NCI-H2081 (cell line): ENCODE results near the gene ANAPC2.

Experiments used
- DNase-seq, 2 experiments: peaks; one replicate each; lab custom pipeline; 2025; lab: John Stamatoyannopoulos, UW

Gene ANAPC2

GRCh38 chr9:137162505-137163364 is 25.6 kb downstream of the ANAPC2 start:
- DNase-seq = no peak

DNA sequence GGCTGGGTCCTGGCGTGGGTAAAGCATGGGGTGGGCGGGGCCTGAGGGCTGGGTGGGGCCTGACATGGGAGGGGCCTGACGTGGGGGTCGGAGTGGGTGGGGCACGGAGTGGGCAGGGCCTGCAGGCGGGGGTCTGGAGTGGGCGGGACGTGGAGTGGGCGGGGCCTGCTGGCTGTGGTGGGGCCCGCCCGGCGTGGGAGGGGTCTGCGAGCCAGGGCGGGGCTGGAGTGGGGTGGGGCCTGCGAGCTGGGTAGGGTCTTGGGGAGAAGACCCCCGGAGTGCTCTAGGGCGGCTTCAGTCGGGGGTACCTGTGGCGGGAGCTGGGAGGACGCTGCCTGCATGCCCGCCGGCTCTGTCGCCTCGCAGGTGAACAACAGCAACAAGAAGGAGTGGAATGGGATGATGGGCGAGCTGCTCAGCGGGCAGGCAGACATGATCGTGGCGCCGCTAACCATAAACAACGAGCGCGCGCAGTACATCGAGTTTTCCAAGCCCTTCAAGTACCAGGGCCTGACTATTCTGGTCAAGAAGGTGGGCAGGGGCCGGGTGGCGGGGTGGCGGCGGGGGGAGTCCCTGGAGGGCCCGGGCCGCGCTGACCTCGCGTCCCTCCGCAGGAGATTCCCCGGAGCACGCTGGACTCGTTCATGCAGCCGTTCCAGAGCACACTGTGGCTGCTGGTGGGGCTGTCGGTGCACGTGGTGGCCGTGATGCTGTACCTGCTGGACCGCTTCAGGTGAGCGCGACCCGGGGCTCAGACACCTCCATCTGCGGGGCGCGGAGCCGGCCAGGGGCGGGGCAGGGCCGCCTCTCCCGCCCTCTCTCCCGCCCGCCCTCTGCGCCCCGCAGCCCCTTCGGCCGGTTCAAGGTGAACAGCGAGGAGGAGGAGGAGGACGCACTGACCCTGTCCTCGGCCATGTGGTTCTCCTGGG is 26.5 kb downstream of the ANAPC2 start:
- no peak for DNase-seq

DNA sequence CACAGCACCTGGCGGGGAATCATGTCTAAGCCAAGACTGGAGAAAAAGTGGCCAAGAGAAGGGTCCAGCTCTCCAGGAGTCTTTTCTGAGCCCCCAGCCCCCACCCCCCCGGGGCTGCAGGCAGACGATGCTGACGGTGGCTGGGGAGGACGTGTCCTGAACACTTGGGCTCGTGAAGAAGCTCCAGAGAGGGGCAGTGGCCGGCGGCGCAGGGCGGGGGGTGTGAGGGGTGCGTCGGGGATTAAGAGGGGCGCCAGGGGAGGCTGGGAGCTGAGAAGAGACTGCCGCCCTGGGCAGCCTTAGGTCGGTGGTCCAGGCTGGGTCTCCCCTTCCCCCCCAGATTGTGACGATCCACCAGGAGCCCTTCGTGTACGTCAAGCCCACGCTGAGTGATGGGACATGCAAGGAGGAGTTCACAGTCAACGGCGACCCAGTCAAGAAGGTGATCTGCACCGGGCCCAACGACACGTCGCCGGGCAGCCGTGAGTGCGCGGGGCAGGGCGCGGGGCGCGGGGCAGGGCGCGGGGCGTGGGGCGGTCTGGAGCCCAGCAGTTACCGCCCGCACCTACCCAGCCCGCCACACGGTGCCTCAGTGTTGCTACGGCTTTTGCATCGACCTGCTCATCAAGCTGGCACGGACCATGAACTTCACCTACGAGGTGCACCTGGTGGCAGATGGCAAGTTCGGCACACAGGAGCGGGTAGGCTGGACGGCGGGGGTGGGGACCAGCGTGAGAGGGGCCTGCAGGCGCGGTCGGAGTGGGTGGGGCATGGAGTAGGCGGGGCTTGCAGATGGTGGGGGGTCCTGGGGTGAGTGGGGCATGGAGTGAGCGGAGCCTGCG is 27.4 kb downstream of the ANAPC2 start:
- DNase-seq = peak in 1 of 2 experiments; percentile 43

DNA sequence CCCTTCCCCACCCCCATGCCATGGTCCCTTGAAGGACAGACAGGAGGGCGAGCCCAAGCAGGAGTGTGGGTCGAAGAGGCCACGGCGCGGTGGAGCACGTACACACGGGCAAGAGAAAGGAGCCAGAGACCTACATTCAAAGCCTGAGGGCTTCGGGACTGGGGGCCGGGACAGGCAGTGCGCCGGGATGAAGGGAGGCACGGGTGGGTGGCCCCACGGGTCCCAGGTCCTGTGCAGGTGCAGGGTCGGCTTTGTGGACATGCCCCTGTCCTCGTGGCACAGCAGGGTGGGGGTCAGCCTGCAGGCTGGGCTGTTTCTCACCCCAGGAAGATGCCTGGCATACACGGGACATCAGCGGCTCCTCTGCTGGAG is 28.3 kb downstream of the ANAPC2 start:
- DNase-seq = no peak

- DNase-seq = no peak
Observed at GRCh38 chr9:137159105-137160053, 29.0 kb downstream of the ANAPC2 start.

GRCh38 chr9:137158625-137159024 is 29.7 kb downstream of the ANAPC2 start:
- peak in 1 of 2 experiments; percentile 28 for DNase-seq

- no peak for DNase-seq
Observed at GRCh38 chr9:137157618-137158415, 30.5 kb downstream of the ANAPC2 start.

GRCh38 chr9:137156567-137157375 is 31.6 kb downstream of the ANAPC2 start:
- DNase-seq = no peak

DNA sequence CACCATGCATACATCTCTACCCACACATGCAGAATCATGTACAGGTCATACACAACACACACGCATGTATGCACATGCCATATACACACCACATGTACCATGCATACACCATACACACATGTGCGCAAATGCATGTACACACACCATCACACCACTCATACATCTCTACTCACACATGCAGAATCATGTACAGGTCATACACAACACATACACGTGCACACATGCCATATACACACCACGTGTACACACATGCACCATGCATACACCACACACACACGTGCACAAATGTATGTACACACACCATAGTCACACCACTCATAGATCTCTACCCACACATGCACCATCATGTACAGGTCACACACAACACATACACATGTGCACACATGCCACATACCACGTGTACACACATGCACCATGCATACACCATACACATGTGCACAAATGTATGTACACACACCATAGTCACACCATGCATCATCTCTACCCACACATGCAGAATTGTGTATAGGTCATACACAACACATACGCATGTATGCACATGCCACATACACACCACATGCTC is 35.4 kb downstream of the ANAPC2 start:
- no peak for DNase-seq

DNA sequence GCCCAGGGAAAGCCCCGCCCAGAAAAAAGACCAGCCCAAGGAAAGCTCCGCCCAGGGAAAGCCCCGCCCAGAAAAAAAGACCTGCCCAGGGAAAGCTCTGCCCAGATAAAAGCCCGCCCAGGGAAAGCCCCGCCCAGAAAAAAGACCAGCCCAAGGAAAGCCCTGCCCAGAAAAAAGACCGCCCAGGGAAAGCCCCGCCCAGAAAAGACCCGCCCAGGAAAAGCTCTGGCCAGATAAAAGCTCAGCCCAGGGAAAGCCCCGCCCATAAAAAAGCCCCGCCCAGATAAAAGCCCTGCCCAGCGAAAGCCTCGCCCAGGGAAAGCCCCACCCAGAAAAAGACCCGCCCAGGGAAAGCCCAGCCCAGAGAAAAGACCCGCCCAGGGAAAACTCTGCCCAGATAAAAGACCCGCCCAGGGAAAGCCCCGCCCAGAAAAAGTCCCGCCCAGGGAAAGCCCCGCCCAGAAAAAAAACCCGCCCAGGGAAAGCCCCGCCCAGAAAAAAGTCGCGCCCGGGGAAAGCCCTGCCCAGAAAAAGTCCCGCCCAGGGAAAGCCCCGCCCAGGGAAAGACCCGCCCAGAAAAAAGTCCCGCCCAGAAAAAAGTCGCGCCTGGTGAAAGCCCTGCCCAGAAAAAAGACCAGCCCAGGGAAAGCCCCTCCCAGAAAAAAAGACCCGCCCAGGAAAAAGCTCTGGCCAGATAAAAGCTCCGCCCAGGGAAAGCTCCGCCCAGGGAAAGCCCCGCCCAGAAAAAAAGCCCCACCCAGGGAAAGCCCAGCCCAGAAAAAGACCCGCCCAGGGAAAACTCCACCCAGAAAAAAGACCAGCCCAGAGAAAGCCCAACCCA is 37.5 kb downstream of the ANAPC2 start:
- peak; percentile 41 to 79 for DNase-seq

DNA sequence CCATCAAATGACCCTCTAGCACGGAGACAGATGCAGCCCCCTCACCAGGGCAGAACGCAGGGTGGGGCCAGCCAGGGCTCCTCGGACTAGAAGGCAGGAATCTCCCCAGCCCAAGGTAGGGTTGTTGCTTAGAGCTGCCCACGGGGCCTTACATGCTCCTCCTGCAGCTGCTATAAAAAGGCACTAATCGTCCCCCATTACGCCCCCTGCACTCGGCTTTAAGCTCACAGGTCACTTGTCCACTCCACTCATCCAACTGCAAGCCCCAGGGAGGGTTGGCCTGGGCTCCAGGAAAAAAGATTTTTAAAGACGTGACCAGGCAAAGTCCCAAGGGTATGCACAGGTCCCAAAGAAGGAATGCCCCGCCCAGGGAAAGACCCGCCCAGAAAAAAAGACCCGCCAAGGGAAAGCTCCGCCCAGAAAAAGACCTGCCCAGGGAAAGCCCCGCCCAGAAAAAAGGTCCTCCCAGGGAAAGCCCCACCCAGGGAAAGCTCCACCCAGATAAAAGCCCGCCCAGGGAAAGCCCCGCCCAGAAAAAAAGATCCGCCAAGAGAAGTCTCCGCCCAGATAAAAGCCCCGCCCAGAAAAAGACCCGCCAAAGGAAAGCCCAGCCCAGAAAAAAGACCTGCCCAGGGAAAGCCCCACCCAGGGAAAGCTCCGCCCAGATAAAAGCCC is 38.3 kb downstream of the ANAPC2 start:
- DNase-seq = peak in 1 of 2 experiments; percentile 77

DNA sequence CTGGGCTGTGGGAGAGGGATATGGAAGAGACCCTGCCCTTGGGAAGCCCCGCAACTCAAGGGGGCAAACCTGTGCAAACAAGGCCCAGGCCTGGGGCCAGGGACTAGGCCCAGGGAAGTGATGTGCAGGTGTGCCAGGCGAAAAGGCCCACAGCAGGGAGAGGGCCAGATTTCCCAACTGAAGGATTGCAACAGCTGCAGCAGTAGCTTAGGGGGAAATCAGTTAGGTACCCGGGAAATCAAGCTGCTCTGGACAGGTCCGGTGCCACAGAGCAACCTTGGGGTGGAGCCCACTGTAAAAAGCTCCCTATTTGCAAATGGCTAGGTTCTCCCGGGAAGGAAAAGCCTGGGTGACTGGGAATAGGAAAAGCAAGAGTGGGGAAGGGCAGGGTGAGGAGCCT is 39.0 kb downstream of the ANAPC2 start:
- DNase-seq = no peak

- DNase-seq = no peak
Observed at GRCh38 chr9:137148661-137149060, 39.7 kb downstream of the ANAPC2 start.

DNA sequence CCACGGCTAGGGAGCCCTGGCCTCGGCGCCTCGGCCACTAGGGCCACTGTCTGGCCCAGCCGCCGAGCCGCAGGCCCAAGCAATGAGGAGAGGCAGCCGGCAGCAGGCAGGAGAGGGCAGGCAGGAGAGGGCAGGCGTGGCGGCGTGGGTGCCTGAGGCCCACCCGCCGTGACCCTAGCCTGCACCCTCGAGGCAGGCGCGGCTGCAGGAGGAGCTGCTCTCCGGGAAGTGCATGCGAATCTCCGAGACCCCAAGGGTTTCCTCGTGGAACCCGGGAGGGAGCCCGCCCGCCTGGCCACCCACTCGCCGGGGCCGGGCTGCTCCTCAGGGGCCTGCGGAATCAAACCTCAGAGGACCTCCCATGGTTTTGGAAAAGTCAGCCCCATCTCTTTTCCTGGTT is 40.1 kb downstream of the ANAPC2 start:
- DNase-seq = no peak

DNA sequence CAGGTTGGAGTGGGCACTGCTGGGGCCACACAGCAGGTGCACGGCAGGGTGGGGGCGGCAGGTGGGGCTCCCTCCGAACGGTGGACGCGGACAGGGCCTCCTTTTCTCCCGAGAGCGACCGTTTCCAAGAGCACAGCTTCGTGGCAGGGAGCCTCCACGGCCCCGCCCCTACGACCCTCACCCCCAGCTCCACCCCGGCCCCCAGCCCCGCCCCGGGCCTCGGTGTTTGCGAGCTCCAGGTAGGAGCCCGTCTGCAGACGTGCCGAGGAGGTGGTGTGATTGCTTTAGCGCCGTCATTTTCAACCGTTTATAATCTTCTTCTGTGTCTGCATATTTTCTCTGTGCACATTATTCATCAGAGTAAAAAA is 40.6 kb downstream of the ANAPC2 start:
- no peak for DNase-seq

DNA sequence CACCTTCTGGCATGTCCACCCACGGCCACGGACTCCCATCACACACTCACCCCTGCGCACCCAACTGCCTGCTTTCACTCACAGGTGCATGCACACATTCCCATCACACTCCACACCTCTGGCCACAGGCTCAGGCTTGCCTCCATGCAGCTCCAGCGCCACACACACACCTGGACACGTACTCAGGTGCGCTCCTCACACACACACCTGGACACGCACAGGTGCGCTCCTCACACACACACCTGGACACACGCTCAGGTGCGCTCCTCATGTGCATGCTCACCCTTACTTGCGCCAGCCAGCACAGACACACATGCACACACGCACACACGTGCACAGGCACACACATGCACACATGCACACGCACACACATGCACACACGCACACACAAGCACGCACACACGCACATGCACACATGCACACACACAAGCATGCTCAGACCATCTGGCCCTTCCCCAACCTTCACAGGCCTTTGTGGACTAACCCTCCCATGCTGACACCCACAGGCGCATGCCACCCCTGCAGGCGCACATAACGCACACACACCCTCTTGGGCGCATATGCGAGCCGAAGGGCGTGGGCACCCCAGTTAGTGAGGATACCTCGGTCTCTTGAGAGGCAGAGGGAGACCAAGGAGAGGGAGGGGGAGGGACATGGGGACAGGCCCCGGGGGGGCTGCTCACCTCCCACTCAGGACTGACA is 41.1 kb downstream of the ANAPC2 start:
- DNase-seq = no peak

- no peak for DNase-seq
Observed at GRCh38 chr9:137146527-137146918, 41.8 kb downstream of the ANAPC2 start.
